Activated T-cell treated with anti-CD3 and anti-CD28 coated beads, Interleukin-2, amount 50 U/mL, for 48 hours (primary cell): Measurements from ENCODE around the gene ATP2A3.

Experiments
- DNase-seq, 2 experiments: peaks; one replicate each; pipeline ENCODE4 v3.0.0-alpha.2; 2020

Gene ATP2A3

DNA sequence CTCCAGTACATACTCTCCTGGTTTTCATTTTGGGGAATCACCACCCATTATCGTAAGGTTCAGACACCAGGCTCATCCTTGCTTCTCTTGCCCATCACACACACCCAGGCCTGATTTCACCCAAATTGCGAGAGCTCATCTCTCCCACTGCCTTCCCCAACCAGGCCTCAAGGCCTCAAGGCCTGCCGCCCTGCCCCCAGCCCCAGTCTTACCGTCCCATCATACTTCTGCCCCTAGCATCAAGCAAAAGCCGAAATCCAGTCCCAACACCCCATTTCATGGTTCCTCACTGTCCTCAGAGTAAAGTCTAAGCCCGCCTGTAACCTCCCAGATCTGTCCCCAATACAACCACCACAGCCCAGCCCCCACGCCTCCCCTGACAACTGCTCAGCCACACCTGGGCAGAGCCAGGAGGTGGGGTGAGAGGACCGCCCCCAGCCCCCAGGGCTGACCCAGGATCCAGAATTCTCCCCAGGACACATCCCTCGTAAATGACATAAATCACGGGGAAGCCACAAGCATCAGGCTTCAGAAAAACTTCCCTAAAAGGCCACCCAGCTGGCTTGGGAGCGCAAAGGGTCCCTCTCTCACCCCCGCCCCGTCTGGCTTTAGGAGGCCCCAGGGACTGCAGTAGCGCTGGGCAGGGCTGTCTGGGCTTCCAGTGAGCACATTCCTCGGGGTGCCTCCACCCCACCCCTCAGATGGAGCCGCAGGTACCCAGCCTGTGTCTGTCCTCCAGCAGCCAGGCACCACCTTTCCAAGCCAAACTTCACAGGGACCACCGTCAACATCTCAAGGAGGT is 38.4 kb downstream of the ATP2A3 start:
- DNase-seq: no peak

DNA sequence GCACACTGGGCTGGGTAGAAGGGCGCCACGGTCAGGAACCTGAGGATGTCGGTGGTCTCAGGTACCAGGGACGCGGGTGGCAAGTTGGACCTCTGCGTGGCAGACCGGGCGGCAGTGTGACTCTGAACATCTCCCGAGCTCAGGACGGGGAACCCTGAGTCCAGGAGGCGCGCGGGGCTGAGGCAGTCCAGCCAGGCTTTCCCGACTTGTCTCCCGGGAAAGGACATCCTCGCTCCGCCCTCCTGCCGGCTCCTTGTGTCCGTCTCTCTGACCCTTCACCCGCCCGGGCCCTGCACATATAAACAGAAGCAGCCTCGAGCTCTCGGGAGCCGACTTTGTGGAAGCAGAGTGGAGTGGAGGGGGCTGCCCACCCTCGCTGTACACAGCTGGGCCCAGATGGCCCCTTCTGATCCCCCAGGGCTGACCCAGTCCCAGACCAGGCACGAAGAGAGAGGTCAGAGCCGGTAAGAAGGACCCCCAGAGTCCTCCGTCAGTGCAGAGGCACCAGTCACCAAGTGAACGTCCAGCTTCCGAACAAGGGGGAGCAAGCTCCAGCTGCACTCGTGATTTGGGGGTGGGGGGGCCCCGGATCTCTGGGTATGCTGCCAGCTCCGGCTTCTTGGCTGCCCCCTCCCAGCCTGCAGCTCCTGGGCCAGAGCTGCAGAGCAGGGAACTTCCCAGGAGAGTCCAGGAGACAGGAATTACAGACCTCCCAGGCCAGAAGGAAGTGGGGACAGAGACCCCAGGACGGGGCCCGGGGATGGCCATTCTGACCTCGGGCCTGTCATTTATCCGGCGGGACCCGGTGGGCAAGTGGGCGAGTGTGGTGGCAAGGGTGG is 39.5 kb downstream of the ATP2A3 start:
- DNase-seq: no peak

DNA sequence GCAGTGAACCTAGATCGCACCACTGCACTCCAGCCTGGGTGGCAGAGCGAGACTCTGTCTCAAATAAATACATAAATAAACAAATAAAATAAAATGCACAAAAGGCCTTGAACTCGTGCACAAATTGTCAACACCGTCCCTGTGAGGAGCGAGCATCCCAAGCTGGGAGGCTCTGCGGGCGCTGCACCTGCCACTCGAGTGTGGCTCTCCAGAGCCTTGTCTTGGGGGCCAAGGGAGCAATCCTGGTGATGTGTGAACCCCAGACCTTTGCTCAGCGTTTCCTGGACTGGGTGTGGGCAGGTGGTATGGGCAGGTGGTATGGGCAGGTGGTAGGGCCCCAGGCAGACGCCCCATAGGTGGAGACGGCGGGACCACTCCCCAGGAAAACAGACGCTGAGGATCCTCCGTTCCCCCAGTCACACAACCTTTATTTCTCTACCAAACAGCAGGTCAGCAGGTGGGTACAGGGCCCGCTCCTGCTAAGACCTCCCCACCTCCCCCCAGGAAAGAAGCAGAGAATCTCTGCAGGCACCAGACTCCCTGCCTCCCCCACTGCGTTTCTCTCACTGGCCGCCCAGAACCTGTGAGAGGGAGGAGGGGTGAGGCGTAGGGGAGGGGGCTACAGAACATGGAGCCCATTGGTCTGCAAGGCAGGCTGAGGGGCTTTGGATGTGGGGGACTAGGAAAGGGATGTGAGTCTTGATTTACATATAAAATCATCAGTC is 40.6 kb downstream of the ATP2A3 start:
- DNase-seq: no peak

DNA sequence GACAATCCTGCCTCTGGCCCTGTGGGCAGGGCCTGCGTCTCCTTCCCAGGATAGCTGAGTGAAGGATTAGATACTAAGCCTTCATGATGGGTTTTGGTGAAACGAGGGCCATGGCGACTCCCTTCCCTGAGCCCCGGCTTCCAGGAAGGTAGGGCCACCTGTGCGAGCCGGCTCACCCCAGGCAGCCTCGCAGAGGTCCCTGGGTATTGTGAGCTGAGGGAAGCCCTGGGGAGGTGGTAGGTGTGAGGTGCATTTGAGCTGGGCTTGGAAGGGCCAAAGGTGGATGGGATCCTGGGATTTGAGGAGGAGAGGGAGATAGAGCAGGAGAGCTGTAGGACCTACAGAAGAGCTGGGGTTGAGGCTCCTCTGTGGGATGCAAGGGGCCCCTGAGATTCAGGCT is 41.5 kb downstream of the ATP2A3 start:
- no peak for DNase-seq

DNA sequence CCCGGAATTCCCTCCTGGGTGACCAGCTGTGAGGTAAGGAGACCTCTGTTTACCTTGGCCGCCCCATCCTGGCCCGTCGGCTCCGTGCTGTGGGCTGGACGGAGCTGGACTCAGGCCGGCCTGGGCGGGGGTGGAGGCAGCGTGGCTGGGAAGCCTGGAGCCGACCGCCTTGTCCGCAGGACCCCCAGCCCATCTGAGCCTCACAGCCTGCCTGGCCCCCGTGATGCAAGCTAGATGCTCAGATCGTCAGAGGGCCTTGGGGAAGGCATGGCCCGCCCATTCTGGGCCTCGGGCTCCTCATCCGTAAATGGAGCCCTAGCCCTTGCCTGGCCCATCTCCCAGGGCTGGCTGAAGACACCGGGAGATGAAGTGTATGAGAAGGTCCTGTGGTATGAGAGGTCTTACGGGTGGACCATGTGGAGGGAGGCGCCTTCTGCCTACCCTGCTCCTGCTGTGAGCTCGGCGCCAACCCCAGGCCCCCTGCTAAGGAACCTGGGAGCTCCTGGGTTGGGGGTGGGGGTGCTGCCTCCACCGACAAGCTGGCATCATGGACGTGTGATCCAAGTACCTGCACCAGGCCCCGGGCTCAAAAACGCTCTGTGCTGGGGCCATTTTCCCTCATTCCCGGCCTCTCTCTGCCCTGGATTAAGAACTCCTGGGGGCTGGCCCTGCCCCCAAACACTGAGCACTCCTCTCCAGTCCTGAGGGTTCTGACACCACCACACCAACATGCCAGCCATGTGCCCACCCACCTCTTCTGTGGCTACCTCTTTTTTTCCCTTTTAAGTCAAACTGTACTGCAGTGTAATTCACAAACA is 42.5 kb downstream of the ATP2A3 start:
- no peak for DNase-seq

DNA sequence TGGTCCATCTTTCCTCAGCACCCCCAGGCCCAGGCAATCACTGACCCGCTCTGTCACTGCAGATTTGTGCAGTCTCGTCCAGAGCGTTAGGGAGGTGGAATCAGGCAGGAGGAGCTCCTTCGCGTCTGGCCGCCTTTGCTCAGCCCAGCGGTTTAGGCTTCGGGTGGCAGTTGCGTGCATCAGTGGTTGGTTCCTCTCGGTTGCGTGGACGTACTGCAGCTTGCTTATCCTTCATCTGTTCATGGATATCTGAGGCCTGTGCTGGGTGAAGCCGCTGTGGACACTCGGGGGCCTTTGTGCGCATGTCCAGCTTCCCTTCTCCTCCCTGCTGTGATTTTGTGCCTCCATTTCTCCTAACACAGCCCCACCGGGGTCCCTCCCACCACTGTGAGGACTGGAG is 43.2 kb downstream of the ATP2A3 start:
- DNase-seq: no peak

DNA sequence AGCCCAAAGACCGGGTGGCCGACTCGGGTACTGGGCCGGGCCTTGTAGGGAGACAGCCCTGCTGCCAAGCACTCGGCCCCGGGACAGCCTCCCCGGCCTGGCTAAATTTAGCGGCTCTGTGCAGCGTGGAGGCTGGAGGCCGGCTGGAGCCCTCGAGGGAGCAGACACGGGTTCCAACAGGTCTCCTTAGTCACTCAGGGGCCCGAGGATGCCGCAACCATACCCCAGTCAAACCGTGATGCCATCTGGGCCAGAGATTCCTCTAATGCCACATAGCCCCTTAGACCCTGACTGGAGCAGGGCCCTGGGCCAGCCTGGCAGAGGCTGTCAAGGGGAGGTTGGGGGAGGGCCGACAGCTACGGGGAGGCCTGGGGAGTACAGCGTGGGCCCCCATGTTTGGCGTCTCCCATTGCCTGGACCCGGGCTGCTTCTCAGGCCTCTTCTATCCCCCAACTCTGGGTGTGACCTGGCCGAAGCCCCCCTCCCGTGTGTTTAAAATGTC is 45.1 kb downstream of the ATP2A3 start:
- DNase-seq: no peak

DNA sequence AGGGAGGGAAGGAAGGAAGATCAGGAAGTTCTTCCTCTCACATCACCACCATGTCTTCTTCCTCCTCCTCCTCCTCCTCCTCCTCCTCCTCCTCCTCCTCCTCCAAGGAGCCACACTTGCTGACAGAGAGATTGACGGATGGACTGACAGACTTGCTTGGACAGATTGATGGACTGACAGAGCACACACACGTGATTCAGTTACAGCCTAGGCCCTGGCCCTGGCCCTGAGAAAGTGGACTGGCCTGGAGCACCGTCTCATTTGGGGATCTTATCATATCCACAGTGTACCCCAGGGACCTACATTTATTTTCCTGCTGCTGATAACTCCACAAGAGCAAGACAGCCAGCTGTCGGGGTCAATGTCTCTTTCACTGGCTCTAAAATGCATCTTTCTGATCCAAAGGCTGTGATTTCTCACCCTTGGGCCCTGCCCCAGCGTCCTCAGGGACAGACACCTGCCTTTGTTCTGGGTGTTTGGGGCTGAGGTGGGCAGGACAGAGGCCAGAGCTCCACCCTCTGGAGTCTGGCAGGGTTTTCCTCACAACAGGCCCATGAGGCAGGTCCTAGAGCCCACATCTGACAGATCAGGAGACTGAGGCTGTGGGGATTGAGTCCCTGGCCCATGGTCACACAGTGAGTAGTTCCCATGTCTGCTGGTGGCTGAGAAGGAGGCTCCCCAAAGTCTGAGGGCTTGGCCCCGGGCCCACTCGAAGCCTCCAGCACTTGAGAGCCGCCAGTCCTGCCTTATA is 45.7 kb downstream of the ATP2A3 start:
- no peak for DNase-seq

DNA sequence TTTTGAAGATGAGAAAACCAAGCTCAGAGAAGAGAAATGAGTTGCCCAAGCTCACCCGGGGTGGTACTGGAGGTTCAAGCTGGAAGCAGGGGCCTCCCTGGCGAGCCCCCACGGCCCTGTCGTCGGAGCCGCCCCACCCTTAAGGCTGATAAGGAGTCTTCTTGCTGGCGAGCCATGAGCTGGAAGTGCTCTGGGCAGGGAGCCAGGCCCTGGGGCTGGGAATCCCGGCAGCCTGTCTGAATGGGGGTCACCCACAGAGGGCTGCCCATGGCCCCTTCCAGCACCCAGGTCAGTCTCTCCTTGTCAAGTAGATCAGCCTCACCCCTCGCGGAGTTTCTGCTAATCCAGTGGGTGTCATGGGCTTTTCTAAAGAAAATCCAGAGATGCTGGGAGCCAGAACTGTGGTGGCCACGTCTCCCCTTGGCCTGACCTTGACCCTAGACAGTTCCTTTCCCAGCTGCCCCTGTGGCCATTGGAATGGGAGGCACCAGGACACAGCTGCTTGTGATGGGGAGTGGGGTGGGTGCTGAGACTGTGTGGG is 46.8 kb downstream of the ATP2A3 start:
- DNase-seq: no peak

DNA sequence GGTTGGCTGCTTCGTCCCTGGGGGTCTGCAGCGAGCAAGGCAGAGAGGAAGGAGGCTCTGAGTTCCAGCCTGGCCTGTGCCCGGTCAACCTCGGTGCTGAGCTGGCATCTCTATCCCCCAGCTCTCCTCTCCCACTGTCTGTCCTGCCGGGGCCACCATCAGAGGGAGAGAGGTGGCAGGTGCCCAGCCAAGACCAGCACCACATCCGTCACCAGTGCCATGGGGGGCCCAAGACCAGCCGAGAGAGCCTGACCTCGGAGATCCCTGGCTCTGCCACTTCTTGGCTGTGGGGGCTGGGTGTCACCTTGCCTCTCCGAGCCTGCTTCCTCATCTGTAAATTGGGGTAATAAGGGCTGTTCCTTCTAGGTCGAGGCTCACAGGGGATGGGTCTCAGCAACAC is 47.4 kb downstream of the ATP2A3 start:
- peak; percentile 29 for DNase-seq

DNA sequence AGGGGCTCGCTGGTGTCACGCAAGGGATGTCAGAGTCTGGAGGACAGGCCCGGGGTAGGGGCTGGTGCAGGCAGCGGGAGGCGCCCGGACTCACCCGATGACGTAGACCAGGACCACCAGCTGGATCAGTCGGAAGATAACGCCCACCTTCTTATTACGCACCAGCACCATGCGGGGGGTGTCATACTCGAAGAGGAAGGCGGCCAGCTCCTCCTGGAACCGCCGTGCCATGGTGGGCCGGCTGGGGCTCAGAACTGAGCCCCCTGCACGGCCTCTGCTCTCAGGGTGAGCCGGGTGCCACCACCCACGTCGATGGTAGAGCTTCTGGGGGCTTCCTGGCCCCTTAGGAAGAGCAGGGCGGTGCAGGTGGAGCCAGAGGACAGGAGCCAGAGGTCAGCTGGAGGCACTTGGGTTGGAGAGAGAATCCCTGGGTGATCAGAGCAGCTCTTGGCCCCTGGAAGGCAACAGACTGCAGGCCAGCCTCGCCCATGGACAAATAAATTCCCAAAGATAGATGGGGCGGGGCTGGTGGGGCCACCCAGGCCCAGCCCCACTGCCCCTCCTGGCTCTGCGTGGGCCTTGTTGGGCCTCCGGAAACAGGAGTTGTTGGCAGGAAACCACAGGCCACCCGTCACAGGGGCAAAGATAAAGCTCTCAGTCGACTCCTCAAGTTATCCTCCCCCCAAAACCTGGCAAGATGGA is 48.1 kb downstream of the ATP2A3 start, which contains the start of gene P2RX1:
P2RX1 (minus strand) TSS at position 471 of the 702 bp plus-strand sequence; CDS start at position 231, 240 bp downstream.
- DNase-seq: peak; percentile 55 to 66

DNA sequence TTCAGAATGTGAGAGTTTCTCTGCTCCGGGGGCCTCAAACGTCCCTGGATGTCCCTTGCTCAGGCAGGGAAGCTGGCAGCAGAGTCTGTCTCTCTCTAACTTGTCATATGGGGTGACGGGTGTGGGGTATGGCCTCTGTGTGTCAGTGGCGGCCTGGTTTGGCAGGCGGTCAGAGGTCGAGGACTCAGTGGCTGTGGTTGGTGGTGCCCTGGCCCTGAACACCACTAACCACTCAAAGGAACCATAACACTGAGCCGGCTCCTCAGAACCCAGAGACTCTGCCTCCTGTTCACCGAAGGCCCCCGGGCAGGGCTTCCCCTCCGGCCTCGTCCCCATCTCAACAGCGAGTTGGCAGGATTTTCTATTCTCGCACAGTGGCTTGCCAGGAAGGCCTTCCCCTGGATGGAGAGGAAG is 48.6 kb downstream of the ATP2A3 start:
- peak in 1 of 2 experiments; percentile 32 for DNase-seq

DNA sequence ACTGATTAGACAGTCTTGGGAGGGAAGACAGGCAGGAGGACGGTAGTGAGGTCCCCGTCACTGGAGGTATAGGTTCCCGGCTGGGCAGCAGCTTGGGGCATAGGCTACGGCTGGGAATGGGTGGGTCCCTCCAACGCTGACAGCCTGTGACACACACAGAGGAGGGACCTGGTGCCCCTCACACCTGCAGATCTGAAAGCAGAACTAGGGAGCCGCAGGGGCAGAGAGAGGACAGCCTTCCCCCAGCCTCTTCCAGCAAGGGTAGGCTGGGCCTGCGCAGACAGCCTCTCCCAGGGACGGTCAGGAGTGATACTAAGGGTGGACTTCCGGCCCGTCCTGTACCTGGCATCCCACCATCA is 49.9 kb downstream of the ATP2A3 start:
- no peak for DNase-seq

DNA sequence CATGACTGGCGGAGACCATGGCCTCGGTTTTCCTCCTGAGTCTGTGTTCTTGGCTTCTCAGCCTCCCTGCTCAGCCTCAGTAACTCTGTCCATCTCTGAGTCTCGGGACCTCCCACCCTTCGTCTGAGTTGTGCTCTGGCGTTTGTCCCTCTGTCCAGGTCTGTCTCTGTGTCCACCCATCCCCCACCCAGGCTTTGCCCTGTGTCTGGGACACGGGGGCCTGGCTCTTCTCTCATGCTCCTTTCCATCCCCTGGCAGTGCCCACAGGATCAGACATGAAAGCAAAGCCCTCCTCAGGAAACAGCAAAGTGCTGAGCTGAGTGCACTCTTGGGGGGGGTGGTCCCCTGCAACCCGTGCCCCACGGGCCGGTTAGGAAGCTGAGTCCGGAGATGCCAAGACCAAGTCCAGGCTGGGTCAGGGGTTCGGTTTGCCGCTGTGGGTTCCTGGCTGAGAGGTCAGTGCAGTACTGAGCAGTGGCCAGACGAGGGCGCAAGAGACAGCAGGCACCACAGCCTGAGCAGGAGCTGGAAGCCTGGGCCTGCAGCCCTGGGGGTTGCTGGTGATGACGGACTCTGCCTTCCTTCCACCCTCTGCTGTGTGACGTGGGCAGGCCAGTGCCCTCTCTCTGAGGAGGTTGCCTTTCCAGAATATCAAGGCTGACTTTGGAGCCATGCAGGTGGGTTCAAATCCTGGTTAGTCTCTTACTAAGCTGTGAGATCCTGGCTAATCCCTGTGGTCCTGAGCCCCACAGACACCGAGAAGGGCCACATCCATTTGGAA is 50.5 kb downstream of the ATP2A3 start:
- peak; percentile 87 to 92 for DNase-seq

DNA sequence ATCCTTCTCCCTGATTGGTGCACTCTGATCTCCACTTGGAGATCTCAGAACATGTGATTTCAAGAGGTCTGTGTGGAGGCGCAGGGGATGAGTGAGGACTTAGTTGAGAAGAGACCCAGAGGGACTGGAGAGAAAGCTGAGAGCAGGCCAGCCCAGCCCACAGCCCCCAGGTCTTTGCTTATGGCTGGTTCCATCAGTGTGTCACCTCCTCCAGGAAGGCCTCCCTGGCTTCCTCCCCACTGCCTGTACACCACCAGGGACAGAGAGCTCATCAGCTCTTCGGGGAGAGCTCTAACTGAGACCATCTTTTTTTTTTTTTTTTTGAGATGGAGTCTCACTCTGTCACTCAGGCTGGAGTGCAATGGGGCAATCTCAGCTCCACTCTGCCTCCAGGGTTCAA is 51.4 kb downstream of the ATP2A3 start:
- no peak for DNase-seq

DNA sequence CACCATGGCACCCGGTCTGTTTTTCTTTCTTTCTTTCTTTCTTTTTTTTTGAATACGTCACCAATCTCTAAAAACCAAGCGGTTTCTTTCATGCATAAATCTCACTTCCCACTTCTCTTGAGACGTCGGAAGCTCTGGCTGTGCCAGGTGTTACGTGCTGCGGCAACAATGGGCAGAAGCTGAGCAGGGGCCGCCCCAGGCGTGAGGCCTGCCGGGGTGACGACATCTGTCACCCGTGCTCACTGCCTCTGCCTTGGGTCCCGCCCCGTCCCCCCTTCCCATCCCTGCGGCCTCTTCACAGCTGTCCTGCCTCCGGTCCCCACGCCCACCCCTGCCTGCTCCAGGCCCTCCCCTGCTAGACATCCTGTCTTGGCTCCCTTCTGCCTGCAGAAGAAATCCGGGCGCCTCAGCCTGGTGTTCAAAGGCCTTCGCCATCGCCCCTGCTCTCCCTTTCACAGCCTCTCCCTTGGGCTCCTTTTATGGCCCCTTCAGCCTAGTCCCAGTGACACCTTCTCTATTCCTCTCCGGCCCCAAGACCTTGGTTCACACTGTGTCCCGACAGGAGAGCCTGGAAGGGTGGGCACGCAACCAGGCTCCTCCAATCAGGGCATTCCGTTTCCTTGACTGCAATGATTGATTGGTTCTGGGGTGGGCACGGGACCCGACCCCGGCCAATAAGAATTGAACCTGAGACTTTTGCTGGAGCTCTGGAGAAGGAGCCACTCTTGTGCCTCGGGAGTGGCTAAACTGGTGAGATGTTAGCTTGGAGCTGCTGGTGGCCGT is 52.8 kb downstream of the ATP2A3 start:
- peak; percentile 71 to 82 for DNase-seq

DNA sequence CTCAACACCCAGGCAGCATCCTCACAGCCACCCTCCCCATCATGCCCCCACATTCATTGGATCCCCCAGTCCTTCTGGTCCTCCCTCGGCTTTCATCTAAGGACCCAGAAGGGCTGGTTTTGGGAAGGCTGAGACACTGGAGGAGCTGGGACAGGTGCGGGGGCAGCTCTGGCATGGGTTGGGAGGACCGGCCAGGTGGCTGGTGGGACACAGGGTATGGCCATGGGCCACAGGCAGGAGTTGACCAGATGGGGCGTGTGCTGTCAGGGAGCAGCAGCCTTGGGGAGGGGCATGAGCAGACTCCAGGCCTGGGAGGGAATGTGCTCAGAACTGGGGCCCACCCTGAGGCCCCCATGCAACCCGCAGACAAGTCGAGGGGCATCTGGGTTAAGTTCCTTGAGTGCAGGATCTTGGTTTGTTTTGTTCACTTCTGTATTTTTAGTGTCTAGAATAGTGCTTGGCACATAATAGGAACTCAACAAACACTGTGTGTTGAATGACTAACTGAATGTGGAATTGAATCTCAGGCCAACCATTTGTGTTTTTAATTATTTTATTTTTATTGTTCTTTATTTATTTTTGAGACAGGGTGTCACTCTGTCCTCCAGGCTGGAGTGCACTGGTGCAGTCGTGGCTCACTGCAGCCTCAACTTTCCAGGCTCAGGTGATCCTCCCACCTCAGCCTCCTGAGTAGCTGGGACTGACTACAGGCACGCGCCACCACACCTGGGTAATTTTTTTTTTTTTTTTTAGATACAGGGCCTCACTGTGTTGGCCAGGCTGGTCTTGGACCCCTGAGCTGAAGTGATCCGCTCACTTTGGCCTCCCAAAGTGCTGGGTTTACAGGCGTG is 53.6 kb downstream of the ATP2A3 start:
- DNase-seq: no peak

DNA sequence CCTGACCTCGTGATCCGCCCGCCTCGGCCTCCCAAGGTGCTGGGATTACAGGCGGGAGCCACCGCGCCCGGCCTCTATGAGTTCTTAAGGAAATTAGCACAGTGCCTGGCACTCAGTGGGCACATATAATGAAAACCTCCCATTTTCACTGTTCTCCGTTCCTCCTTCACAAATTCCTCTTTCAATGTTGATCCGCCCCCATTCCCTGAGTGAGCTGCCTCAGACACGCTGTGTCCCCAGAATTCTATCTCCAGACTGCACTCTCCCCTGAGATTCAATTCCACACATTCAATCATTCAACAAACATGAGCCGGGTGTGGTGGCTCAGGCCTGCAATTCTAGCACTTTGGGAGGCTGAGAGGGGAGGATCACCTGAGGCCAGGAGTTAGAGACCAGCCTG is 55.0 kb downstream of the ATP2A3 start:
- no peak for DNase-seq
